ENCODE results near the gene DCLK1.

- TF ChIP-seq POLR2A (IDR thresholded peaks at IDR 0.05) (no peak), POLR2AphosphoS5 (IDR thresholded peaks at IDR 0.05) (no peak)
Observed at GRCh38 chr13:35894636-35895035, 236.5 kb downstream of the DCLK1 start.

All from prostate gland (tissue), 1 donor.